Measurements from ENCODE around the gene PHF14. TPM values are rescaled to one million over a fixed set of nuclear protein-coding genes. Genes with fewer than 3 reads are reported as not detected.

Gene PHF14
- total RNA-seq, 1 experiment from 2014 or later, result 40.2 TPM

- H3K4me3 Mint-ChIP-seq (ENCODE audit: low read depth, unreplicated experiment), result no peak overlapping the region
- H3K36me3 Mint-ChIP-seq (ENCODE audit: insufficient read depth, unreplicated experiment), result no peaks in the 10 kb centered on the region
- no peak overlapping the region for H3K27ac Mint-ChIP-seq (ENCODE audit: unreplicated experiment)
- H3K4me1 Mint-ChIP-seq (ENCODE audit: low read depth, unreplicated experiment), result no peaks in the 10 kb centered on the region
- BruUV-seq (replicated peaks), result no TSS peak
- H3K27me3 Mint-ChIP-seq (ENCODE audit: unreplicated experiment), result no peaks in the 10 kb centered on the region
- DNase-seq, result no peak
- H3K9me3 Mint-ChIP-seq (ENCODE audit: low read depth, unreplicated experiment), result no peaks in the 10 kb centered on the region
- intact Hi-C loops (cut with micrococcal nuclease; ENCODE audit: unreplicated experiment), result no loop called here
- CTCF ChIA-PET, result interaction anchor here (1.0 kb wide), 1 partner anchor 13 kb away, joined by 3 read pairs; no protein-coding TSS in a partner anchor
- TF ChIP-seq CTCF (IDR thresholded peaks at IDR 0.05; ENCODE audit: unreplicated experiment), result no peak
Measured at GRCh38 chr7:11193888-11194287, 220.2 kb downstream of the PHF14 start.

- CTCF ChIA-PET, result no interaction called here
- TF ChIP-seq CTCF (IDR thresholded peaks at IDR 0.05; ENCODE audit: unreplicated experiment), result no peak
- no peaks in the 10 kb centered on the region for H3K36me3 Mint-ChIP-seq (ENCODE audit: insufficient read depth, unreplicated experiment)
- H3K27ac Mint-ChIP-seq (ENCODE audit: unreplicated experiment), result no peak overlapping the region
- no TSS peak for BruUV-seq (replicated peaks)
- no peaks in the 10 kb centered on the region for H3K27me3 Mint-ChIP-seq (ENCODE audit: unreplicated experiment)
- intact Hi-C loops (cut with micrococcal nuclease; ENCODE audit: unreplicated experiment), result no loop called here
- no peak for DNase-seq
- H3K9me3 Mint-ChIP-seq (ENCODE audit: low read depth, unreplicated experiment), result no peaks in the 10 kb centered on the region
- no peaks in the 10 kb centered on the region for H3K4me1 Mint-ChIP-seq (ENCODE audit: low read depth, unreplicated experiment)
- H3K4me3 Mint-ChIP-seq (ENCODE audit: low read depth, unreplicated experiment), result no peak overlapping the region
Measured at GRCh38 chr7:11194492-11194891, 220.8 kb downstream of the PHF14 start.

- Mint-ChIP-seq H3K27me3 (ENCODE audit: unreplicated experiment) (no peaks in the 10 kb centered on the region), H3K27ac (ENCODE audit: unreplicated experiment) (no peak overlapping the region), H3K4me1 (ENCODE audit: low read depth, unreplicated experiment) (no peaks in the 10 kb centered on the region), H3K9me3 (ENCODE audit: low read depth, unreplicated experiment) (no peaks in the 10 kb centered on the region), H3K36me3 (ENCODE audit: insufficient read depth, unreplicated experiment) (no peaks in the 10 kb centered on the region), H3K4me3 (ENCODE audit: low read depth, unreplicated experiment) (no peak overlapping the region)
- TF ChIP-seq CTCF (IDR thresholded peaks at IDR 0.05; ENCODE audit: unreplicated experiment), result no peak
- CTCF ChIA-PET, result no interaction called here
- intact Hi-C loops (cut with micrococcal nuclease; ENCODE audit: unreplicated experiment), result no loop called here
- BruUV-seq (replicated peaks), result no TSS peak
- DNase-seq, result no peak
Measured at GRCh38 chr7:11195502-11195901, 221.8 kb downstream of the PHF14 start.

GRCh38 chr7:11196143-11196542 is 222.5 kb downstream of the PHF14 start:
- Mint-ChIP-seq H3K4me1 (ENCODE audit: low read depth, unreplicated experiment) (no peaks in the 10 kb centered on the region), H3K9me3 (ENCODE audit: low read depth, unreplicated experiment) (no peaks in the 10 kb centered on the region), H3K27me3 (ENCODE audit: unreplicated experiment) (no peaks in the 10 kb centered on the region), H3K4me3 (ENCODE audit: low read depth, unreplicated experiment) (no peak overlapping the region), H3K36me3 (ENCODE audit: insufficient read depth, unreplicated experiment) (no peaks in the 10 kb centered on the region), H3K27ac (ENCODE audit: unreplicated experiment) (no peak overlapping the region)
- no peak for DNase-seq
- no TSS peak for BruUV-seq (replicated peaks)
- intact Hi-C loops (cut with micrococcal nuclease; ENCODE audit: unreplicated experiment), result no loop called here
- no peak for TF ChIP-seq CTCF (IDR thresholded peaks at IDR 0.05; ENCODE audit: unreplicated experiment)
- CTCF ChIA-PET, result no interaction called here

All from Calu3 (cell line).